Smooth muscle cell (in vitro differentiated cells): ENCODE measurements around the gene RAB5B. TPM values are rescaled to one million over a fixed set of nuclear protein-coding genes. Genes with fewer than 3 reads are reported as not detected.
"Not testable (repeated sequence)": the region's sequence is repeated elsewhere in the genome, so short reads cannot be mapped to it uniquely, and the experiment has no call there.

ENCODE experiments used
- DNase-seq: peaks from one replicate; lab custom pipeline; 2025; ENCODE audit not compliant: unreplicated experiment; lab: John Stamatoyannopoulos, UW
- H2AFZ ChIP-seq: fragments of 200-600 bp; sonication (generic); 2 replicates; pipeline ENCODE4 v1.6.0; 2016; ENCODE audit warnings: antibody characterized with exemption, low read depth, mild to moderate bottlenecking
- H3F3A ChIP-seq: fragments of 200-600 bp; sonication (generic); 2 replicates; pipeline ENCODE4 v1.6.0; 2017; ENCODE audit warnings: antibody characterized with exemption, low read depth
- H3K27ac ChIP-seq: fragments of 200-600 bp; sonication (generic); 2 replicates; pipeline ENCODE4 v1.5.1; 2016; ENCODE audit warnings: low read depth, mild to moderate bottlenecking
- H3K27me3 ChIP-seq: fragments of 200-600 bp; sonication (generic); 2 replicates; pipeline ENCODE4 v1.6.1; 2016; ENCODE audit warnings: low read depth, mild to moderate bottlenecking
- H3K36me3 ChIP-seq: fragments of 200-600 bp; sonication (generic); 2 replicates; pipeline ENCODE4 v1.5.1; 2016; ENCODE audit warnings: low read depth
- H3K4me1 ChIP-seq: fragments of 200-600 bp; sonication (generic); 2 replicates; pipeline ENCODE4 v1.5.1; 2016; ENCODE audit warnings: low read depth
- H3K4me2 ChIP-seq: fragments of 200-600 bp; sonication (generic); 2 replicates; pipeline ENCODE4 v1.6.0; 2016; ENCODE audit warnings: mild to moderate bottlenecking
- H3K4me3 ChIP-seq: fragments of 200-600 bp; sonication (generic); 2 replicates; pipeline ENCODE4 v1.5.1; 2016; ENCODE audit warnings: mild to moderate bottlenecking
- H3K79me2 ChIP-seq: fragments of 200-600 bp; sonication (generic); 2 replicates; pipeline ENCODE4 v1.6.0; 2016; ENCODE audit warnings: low read depth, mild to moderate bottlenecking
- H3K9ac ChIP-seq: fragments of 200-600 bp; sonication (generic); 2 replicates; pipeline ENCODE4 v1.6.0; 2016; ENCODE audit warnings: low read depth
- H3K9me3 ChIP-seq: fragments of 200-600 bp; sonication (generic); replicated peaks from 2 replicates; pipeline ENCODE4 v1.5.1; 2016; ENCODE audit warnings: low read depth
- H4K20me1 ChIP-seq: fragments of 200-600 bp; sonication (generic); 2 replicates; pipeline ENCODE4 v1.6.0; 2016; ENCODE audit warnings: low read depth
- CTCF ChIP-seq: fragments of 200-600 bp; sonication (generic); IDR thresholded peaks from 2 replicates; pipeline ENCODE4 v1.5.1; 2017; ENCODE audit warnings: borderline replicate concordance, mild to moderate bottlenecking, antibody characterized with exemption; ENCODE audit not compliant: insufficient read depth, poor library complexity, severe bottlenecking
- WGBS: methylation state at CpG from one replicate; pipeline ENCODE4 v1.1.7; 2016; ENCODE audit warnings: low lambda C conversion rate; 5-methylcytosine and 5-hydroxymethylcytosine counted together
- polyA plus RNA-seq: library from polyadenylated mRNA; unstranded; fragments of >200 nt; fragmentation: Nextera tagmentation; extraction: Ambion mirVana; gene quantifications from 2 replicates; pipeline ENCODE4 v1.2.1, GENCODE V29; 2016
- total RNA-seq: library from RNA; depleted of rRNA; stranded (reverse); fragments of >200 nt; gene quantifications from 2 replicates; pipeline ENCODE4 v1.2.3, GENCODE V29; 2014

RAB5B gene
- total and polyA plus RNA-seq, 2 experiments from 2014 or later = 77.2 to 81.9 TPM

- peak overlapping the region; percentile 75 for H2AFZ ChIP-seq
- H3K4me3 ChIP-seq = peak overlapping the region; percentile 77
- no peaks in the 10 kb centered on the region for H3K27me3 ChIP-seq
- H3K27ac ChIP-seq = peak overlapping the region; percentile 93
- peaks cover 9% of the 10 kb centered on the region for H3K4me1 ChIP-seq
- H3K4me2 ChIP-seq = peak overlapping the region; percentile 87
- no peaks in the 10 kb centered on the region for H3K9me3 ChIP-seq
- TF ChIP-seq CTCF = no peak
- peaks cover 51% of the 10 kb centered on the region for H3K79me2 ChIP-seq
- 4% methylated on average over 18 of the region's 18 CpGs for WGBS
- DNase-seq = no peak
- H4K20me1 ChIP-seq = peaks cover 22% of the 10 kb centered on the region
- H3K9ac ChIP-seq = peak overlapping the region; percentile 89
- no peaks in the 10 kb centered on the region for H3K36me3 ChIP-seq
- peaks cover 8% of the 10 kb centered on the region for H3F3A ChIP-seq
Measured at GRCh38 chr12:55972911-55973598, 823 bp upstream of the RAB5B start.

- H3K79me2 ChIP-seq = peaks cover 54% of the 10 kb centered on the region
- H3K4me1 ChIP-seq = peaks cover 9% of the 10 kb centered on the region
Measured at GRCh38 chr12:55974308-55974730, 441 bp downstream of the RAB5B start.

GRCh38 chr12:55978393-55978792, 4.5 kb downstream of the RAB5B start:
- H3F3A ChIP-seq = peaks cover 4% of the 10 kb centered on the region
- peaks cover 93% of the 10 kb centered on the region for H3K79me2 ChIP-seq
- no peaks in the 10 kb centered on the region for H3K27me3 ChIP-seq
- no peak overlapping the region for H3K9ac ChIP-seq
- no peak overlapping the region for H3K4me2 ChIP-seq
- H3K4me3 ChIP-seq = no peak overlapping the region
- no peaks in the 10 kb centered on the region for H3K36me3 ChIP-seq
- H3K9me3 ChIP-seq = no peaks in the 10 kb centered on the region
- 94% methylated on average over 7 of the region's 7 CpGs for WGBS
- peaks cover 9% of the 10 kb centered on the region for H3K4me1 ChIP-seq
- no peak for TF ChIP-seq CTCF
- peaks cover 65% of the 10 kb centered on the region for H4K20me1 ChIP-seq
- H3K27ac ChIP-seq = no peak overlapping the region
- DNase-seq = no peak
- H2AFZ ChIP-seq = no peak overlapping the region

More at GRCh38 chr12:55974308-55974730, 441 bp downstream of the RAB5B start:
- peak overlapping the region; percentile 30 for H2AFZ ChIP-seq
- TF ChIP-seq CTCF = no peak
- peaks cover 8% of the 10 kb centered on the region for H3F3A ChIP-seq
- peak overlapping the region; percentile 95 for H3K4me2 ChIP-seq
- no peaks in the 10 kb centered on the region for H3K9me3 ChIP-seq
- H3K9ac ChIP-seq = peak overlapping the region; percentile 93
- no peaks in the 10 kb centered on the region for H3K36me3 ChIP-seq
- no peak for DNase-seq
- no peaks in the 10 kb centered on the region for H3K27me3 ChIP-seq
- 2% methylated on average over 15 of the region's 15 CpGs for WGBS
- peak overlapping the region; percentile 87 for H3K27ac ChIP-seq
- H4K20me1 ChIP-seq = peaks cover 34% of the 10 kb centered on the region
- peak overlapping the region; percentile 82 for H3K4me3 ChIP-seq

- Histone ChIP-seq H3K36me3 (no peaks in the 10 kb centered on the region), H3K27me3 (no peaks in the 10 kb centered on the region), H3K79me2 (peaks cover 96% of the 10 kb centered on the region), H2AFZ (no peak overlapping the region), H3K4me2 (no peak overlapping the region), H3K9ac (no peak overlapping the region), H3F3A (peaks cover 4% of the 10 kb centered on the region), H4K20me1 (peaks cover 65% of the 10 kb centered on the region), H3K4me3 (no peak overlapping the region), H3K4me1 (peaks cover 9% of the 10 kb centered on the region), H3K9me3 (no peaks in the 10 kb centered on the region), H3K27ac (no peak overlapping the region)
- 94% methylated on average over 3 of the region's 3 CpGs for WGBS
- TF ChIP-seq CTCF = no peak
- DNase-seq = no peak
Measured at GRCh38 chr12:55979069-55979468, 5.2 kb downstream of the RAB5B start.

- not testable (repeated sequence) for H3K36me3 ChIP-seq, H2AFZ ChIP-seq, H3K27me3 ChIP-seq, H3K9ac ChIP-seq, H3K4me1 ChIP-seq, DNase-seq, H3K4me3 ChIP-seq, H3K9me3 ChIP-seq, H3F3A ChIP-seq
- Histone ChIP-seq H4K20me1 (peaks cover 69% of the 10 kb centered on the region), H3K79me2 (peaks cover 77% of the 10 kb centered on the region), H3K27ac (peak overlapping the region; percentile 15), H3K4me2 (peak overlapping the region; percentile 40)
- WGBS = 54% methylated on average over 5 of the region's 5 CpGs
Measured at GRCh38 chr12:55981882-55982281, 8.0 kb downstream of the RAB5B start.
